Esophagus squamous epithelium (tissue), 5 donors: ENCODE data around the gene PDLIM3. TPM values are rescaled to one million over a fixed set of nuclear protein-coding genes. Genes with fewer than 3 reads are reported as not detected.

Experiments used
- DNase-seq: peaks from one replicate; lab custom pipeline; 2025; lab: John Stamatoyannopoulos, UW
- H3K27ac ChIP-seq, 4 donors: fragments of 200-600 bp; sonication (generic); one replicate each; pipeline ENCODE4 v1.5.1; 2016 to 2019; ENCODE audit warnings: mild to moderate bottlenecking in 1 of 4
- H3K27me3 ChIP-seq, 4 donors: fragments of 200-600 bp; sonication (generic); 1 replicate in 3 of 4; 2 replicates in 1 of 4; pipeline versions ENCODE4 v1.5.1 to v1.6.0; 2017 to 2021; ENCODE audit warnings: antibody characterized with exemption in 1 of 4
- H3K36me3 ChIP-seq, 3 donors: fragments of 200-600 bp; sonication (generic); one replicate each; pipeline ENCODE4 v1.5.1; 2016 to 2019
- H3K4me1 ChIP-seq, 3 donors: fragments of 200-600 bp; sonication (generic); one replicate each; pipeline ENCODE4 v1.5.1; 2017 to 2019
- H3K4me3 ChIP-seq, 4 donors: fragments of 200-600 bp; sonication (generic); 1 replicate in 3 of 4; 2 replicates in 1 of 4; pipeline ENCODE4 v1.5.1; 2016 to 2019; ENCODE audit warnings: mild to moderate bottlenecking in 2 of 4, moderate library complexity in 1 of 4
- H3K9me3 ChIP-seq, 3 donors: fragments of 200-600 bp; sonication (generic); one replicate each; pipeline ENCODE4 v1.5.1; 2016 to 2019
- CTCF ChIP-seq, 6 experiments: fragments of 450-650 bp in 4 of 6; fragments of 200-600 bp in 2 of 6; sonication (generic) in 2 of 6; IDR thresholded peaks; one replicate each; pipeline ENCODE4 v1.5.1; 2016 to 2019; ENCODE audit warnings: antibody characterized with exemption in 6 of 6, mild to moderate bottlenecking in 4 of 6, moderate library complexity in 4 of 6
- POLR2A ChIP-seq, 4 donors: fragments of 450-650 bp; IDR thresholded peaks; one replicate each; pipeline ENCODE4 v1.6.1; 2017; ENCODE audit warnings: antibody characterized with exemption in 4 of 4, mild to moderate bottlenecking in 4 of 4, moderate library complexity in 3 of 4
- WGBS, 2 donors: methylation state at CpG; one replicate each; pipeline ENCODE4 v1.1.5; 2018; 5-methylcytosine and 5-hydroxymethylcytosine counted together
- intact Hi-C: fragments of 100-400 bp; cut with DNase I; formaldehyde crosslinking; loops from one replicate; pipeline ENCODE4 v1.15.0; 2022
- total RNA-seq, 4 donors: library from RNA; depleted of rRNA; stranded (reverse); fragments of >200 nt; gene quantifications; one replicate each; pipeline ENCODE4 v1.1.0, GENCODE V29; 2016
- donor health status: DM: yes; HTN: yes; CAD: no.

Gene PDLIM3
- total RNA-seq, 4 donors from 2014 or later: 13.9 to 322 (median 44.6) TPM

GRCh38 chr4:185522451-185522850 is 12.9 kb downstream of the PDLIM3 start:
- Histone ChIP-seq H3K27ac (no peak overlapping the region), H3K4me3 (no peak overlapping the region), H3K27me3 (no peaks in the 10 kb centered on the region), H3K9me3 (no peaks in the 10 kb centered on the region), H3K36me3 (peaks cover 0 to 11% (median 0%) of the 10 kb centered on the region in 3 donors), H3K4me1 (no peaks in the 10 kb centered on the region)
- intact Hi-C loops: no loop called here
- TF ChIP-seq POLR2A (IDR thresholded peaks at IDR 0.05) (no peak), CTCF (IDR thresholded peaks at IDR 0.05) (no peak)
- DNase-seq: no peak
- WGBS, 2 donors: 64% methylated on average over 2 of the region's 2 CpGs; no CpG with 5 or more reads in 1 of the 2 donors

GRCh38 chr4:185520119-185520518 is 15.2 kb downstream of the PDLIM3 start:
- H3K4me1 ChIP-seq: no peaks in the 10 kb centered on the region
- H3K27me3 ChIP-seq: no peaks in the 10 kb centered on the region
- no peak for TF ChIP-seq CTCF (IDR thresholded peaks at IDR 0.05)
- TF ChIP-seq POLR2A (IDR thresholded peaks at IDR 0.05): no peak
- peaks cover 0 to 11% (median 0%) of the 10 kb centered on the region in 3 donors for H3K36me3 ChIP-seq
- intact Hi-C loops: no loop called here
- no peaks in the 10 kb centered on the region for H3K9me3 ChIP-seq
- 63 to 77% methylated on average over 4 of the region's 4 CpGs for WGBS, 2 donors
- peak overlapping the region in 3 of 4 donors; percentile 14 to 58 (median 18) for H3K27ac ChIP-seq
- no peak overlapping the region for H3K4me3 ChIP-seq
- DNase-seq: no peak

- Histone ChIP-seq H3K9me3 (no peaks in the 10 kb centered on the region), H3K27me3 (no peaks in the 10 kb centered on the region), H3K4me1 (peaks cover 0 to 7% (median 0%) of the 10 kb centered on the region in 3 donors), H3K27ac (peak overlapping the region in 2 of 4 donors; percentile 18 to 58), H3K4me3 (no peak overlapping the region), H3K36me3 (peaks cover 0 to 4% (median 0%) of the 10 kb centered on the region in 3 donors)
- WGBS, 2 donors: 21 to 33% methylated on average over 1 of the region's 1 CpG
- DNase-seq: no peak
- TF ChIP-seq CTCF (IDR thresholded peaks at IDR 0.05) (no peak), POLR2A (IDR thresholded peaks at IDR 0.05) (no peak)
- intact Hi-C loops: no loop called here
Measured at GRCh38 chr4:185518494-185518893, 16.8 kb downstream of the PDLIM3 start.

- DNase-seq: no peak
- Histone ChIP-seq H3K4me3 (no peak overlapping the region), H3K4me1 (peaks cover 0 to 11% (median 0%) of the 10 kb centered on the region in 3 donors), H3K9me3 (no peaks in the 10 kb centered on the region), H3K27me3 (no peaks in the 10 kb centered on the region), H3K36me3 (peaks cover 0 to 4% (median 0%) of the 10 kb centered on the region in 3 donors), H3K27ac (peak overlapping the region in 1 of 4 donors; percentile 6)
- TF ChIP-seq POLR2A (IDR thresholded peaks at IDR 0.05): no peak
- no peak for TF ChIP-seq CTCF (IDR thresholded peaks at IDR 0.05)
- intact Hi-C loops: no loop called here
Measured at GRCh38 chr4:185518069-185518468, 17.2 kb downstream of the PDLIM3 start.

GRCh38 chr4:185515248-185515647 is 20.1 kb downstream of the PDLIM3 start:
- intact Hi-C loops: no loop called here
- 65 to 75% methylated on average over 4 of the region's 4 CpGs for WGBS, 2 donors

More at GRCh38 chr4:185515248-185515647, 20.1 kb downstream of the PDLIM3 start:
- Histone ChIP-seq H3K4me3 (no peak overlapping the region), H3K4me1 (peaks cover 0 to 18% (median 0%) of the 10 kb centered on the region in 3 donors), H3K27ac (no peak overlapping the region), H3K36me3 (no peaks in the 10 kb centered on the region), H3K9me3 (no peaks in the 10 kb centered on the region), H3K27me3 (peaks cover 0 to 3% (median 0%) of the 10 kb centered on the region in 4 donors)
- DNase-seq: no peak
- TF ChIP-seq POLR2A (IDR thresholded peaks at IDR 0.05) (no peak), CTCF (IDR thresholded peaks at IDR 0.05) (no peak)
